Duodenal mucosa (tissue), 2 donors: ENCODE results near the gene SMYD2.

Experiments used
- H3K27ac ChIP-seq: one replicate; pipeline ENCODE4 v1.7.0; 2013; ENCODE audit warnings: low read depth, low read length
- H3K27me3 ChIP-seq, 2 donors: one replicate each; pipeline ENCODE4 v1.7.0; 2013; ENCODE audit warnings: low read length in 2 of 2, control low read depth in 1 of 2; ENCODE audit not compliant: insufficient read depth in 2 of 2, control insufficient read depth in 1 of 2
- H3K36me3 ChIP-seq, 2 donors: one replicate each; pipeline ENCODE4 v1.7.0; 2013; ENCODE audit warnings: low read length in 2 of 2, control low read depth in 1 of 2; ENCODE audit not compliant: insufficient read depth in 2 of 2, control insufficient read depth in 1 of 2
- H3K4me1 ChIP-seq, 2 donors: one replicate each; pipeline ENCODE4 v1.7.0; 2013; ENCODE audit warnings: low read length in 2 of 2, control low read depth in 1 of 2; ENCODE audit not compliant: insufficient read depth in 2 of 2, control insufficient read depth in 1 of 2
- H3K4me3 ChIP-seq, 2 donors: one replicate each; pipeline ENCODE4 v1.7.0; 2013; ENCODE audit warnings: low read length in 2 of 2, low read depth in 1 of 2
- H3K9ac ChIP-seq, 2 donors: one replicate each; pipeline ENCODE4 v1.7.0; 2013; ENCODE audit warnings: low read length in 2 of 2, low read depth in 1 of 2
- H3K9me3 ChIP-seq, 2 donors: one replicate each; pipeline ENCODE4 v1.7.0; 2013; ENCODE audit warnings: low read length in 2 of 2, control low read depth in 1 of 2; ENCODE audit not compliant: control insufficient read depth in 1 of 2

Gene SMYD2

GRCh38 chr1:214317300-214317699 lies 36.3 kb downstream of the SMYD2 start:
- no peaks in the 10 kb centered on the region for H3K27me3 ChIP-seq
- no peak overlapping the region for H3K4me3 ChIP-seq
- no peaks in the 10 kb centered on the region for H3K4me1 ChIP-seq
- H3K9ac ChIP-seq: no peak overlapping the region
- no peak overlapping the region for H3K27ac ChIP-seq
- H3K36me3 ChIP-seq: peaks cover 0 to 23% of the 10 kb centered on the region in 2 donors
- no peaks in the 10 kb centered on the region for H3K9me3 ChIP-seq

- Histone ChIP-seq H3K4me1 (no peaks in the 10 kb centered on the region), H3K36me3 (peaks cover 0 to 23% of the 10 kb centered on the region in 2 donors), H3K27ac (no peak overlapping the region), H3K4me3 (no peak overlapping the region), H3K9me3 (no peaks in the 10 kb centered on the region), H3K27me3 (no peaks in the 10 kb centered on the region), H3K9ac (no peak overlapping the region)
Observed at GRCh38 chr1:214317734-214318133, 36.8 kb downstream of the SMYD2 start.

GRCh38 chr1:214318356-214318755 lies 37.4 kb downstream of the SMYD2 start:
- H3K4me1 ChIP-seq: no peaks in the 10 kb centered on the region
- no peaks in the 10 kb centered on the region for H3K9me3 ChIP-seq
- H3K9ac ChIP-seq: no peak overlapping the region
- no peaks in the 10 kb centered on the region for H3K27me3 ChIP-seq
- H3K27ac ChIP-seq: no peak overlapping the region
- H3K36me3 ChIP-seq: peaks cover 0 to 23% of the 10 kb centered on the region in 2 donors
- no peak overlapping the region for H3K4me3 ChIP-seq

GRCh38 chr1:214318956-214319736 lies 38.2 kb downstream of the SMYD2 start:
- Histone ChIP-seq H3K27ac (no peak overlapping the region), H3K4me3 (no peak overlapping the region), H3K36me3 (peaks cover 0 to 23% of the 10 kb centered on the region in 2 donors), H3K27me3 (no peaks in the 10 kb centered on the region), H3K4me1 (no peaks in the 10 kb centered on the region), H3K9ac (no peak overlapping the region), H3K9me3 (no peaks in the 10 kb centered on the region)

- no peak overlapping the region for H3K27ac ChIP-seq
- H3K4me3 ChIP-seq: no peak overlapping the region
- H3K36me3 ChIP-seq: peaks cover 0 to 23% of the 10 kb centered on the region in 2 donors
- H3K27me3 ChIP-seq: no peaks in the 10 kb centered on the region
- H3K4me1 ChIP-seq: no peaks in the 10 kb centered on the region
- H3K9me3 ChIP-seq: no peaks in the 10 kb centered on the region
- no peak overlapping the region for H3K9ac ChIP-seq
Observed at GRCh38 chr1:214319938-214320337, 39.0 kb downstream of the SMYD2 start.

- H3K27ac ChIP-seq: no peak overlapping the region
Observed at GRCh38 chr1:214321705-214322453, 40.9 kb downstream of the SMYD2 start.

GRCh38 chr1:214324896-214325800 lies 44.2 kb downstream of the SMYD2 start:
- Histone ChIP-seq H3K36me3 (peaks cover 2 to 20% of the 10 kb centered on the region in 2 donors), H3K9me3 (no peaks in the 10 kb centered on the region), H3K9ac (no peak overlapping the region)

More at GRCh38 chr1:214321705-214322453, 40.9 kb downstream of the SMYD2 start:
- H3K27me3 ChIP-seq: no peaks in the 10 kb centered on the region
- H3K9ac ChIP-seq: no peak overlapping the region
- H3K36me3 ChIP-seq: peaks cover 0 to 20% of the 10 kb centered on the region in 2 donors
- H3K4me3 ChIP-seq: no peak overlapping the region
- no peaks in the 10 kb centered on the region for H3K4me1 ChIP-seq
- H3K9me3 ChIP-seq: no peaks in the 10 kb centered on the region

GRCh38 chr1:214326406-214326805 lies 45.4 kb downstream of the SMYD2 start:
- H3K27ac ChIP-seq: no peak overlapping the region
- H3K9me3 ChIP-seq: no peaks in the 10 kb centered on the region
- no peaks in the 10 kb centered on the region for H3K4me1 ChIP-seq
- H3K9ac ChIP-seq: no peak overlapping the region
- H3K4me3 ChIP-seq: no peak overlapping the region
- peaks cover 2 to 13% of the 10 kb centered on the region in 2 donors for H3K36me3 ChIP-seq
- no peaks in the 10 kb centered on the region for H3K27me3 ChIP-seq

More at GRCh38 chr1:214324896-214325800, 44.2 kb downstream of the SMYD2 start:
- Histone ChIP-seq H3K4me1 (no peaks in the 10 kb centered on the region), H3K4me3 (no peak overlapping the region), H3K27ac (no peak overlapping the region), H3K27me3 (no peaks in the 10 kb centered on the region)

- Histone ChIP-seq H3K9me3 (no peaks in the 10 kb centered on the region), H3K4me1 (no peaks in the 10 kb centered on the region), H3K36me3 (peaks cover 2 to 11% of the 10 kb centered on the region in 2 donors), H3K27ac (no peak overlapping the region), H3K27me3 (no peaks in the 10 kb centered on the region), H3K4me3 (no peak overlapping the region), H3K9ac (no peak overlapping the region)
Observed at GRCh38 chr1:214327514-214327913, 46.6 kb downstream of the SMYD2 start.
